ENCODE results near the gene CLASRP.

- TF ChIP-seq CTCF (IDR thresholded peaks at IDR 0.05; ENCODE audit: low read depth, low read length) (no peak), EZH2phosphoT487 (IDR thresholded peaks at IDR 0.05; ENCODE audit: low read depth) (no peak)
These were observed 39.7 kb downstream of the CLASRP start for GRCh38 chr19:45078390-45079062.
